Upper lobe of left lung (tissue), 4 donors: ENCODE data around the gene CD44.

Experiments used
- CTCF ChIP-seq, 6 experiments: fragments of 450-650 bp in 4 of 6; fragments of 200-600 bp in 2 of 6; sonication (generic) in 2 of 6; IDR thresholded peaks; one replicate each; pipeline ENCODE4 v1.5.1; 2016 to 2019; ENCODE audit warnings: antibody characterized with exemption in 6 of 6
- EP300 ChIP-seq, 4 donors: sonication (generic); formaldehyde crosslinking; IDR thresholded peaks; one replicate each; pipeline ENCODE4 v1.5.1; 2017; ENCODE audit warnings: antibody characterized with exemption in 4 of 4, control low read depth in 2 of 4
- POLR2A ChIP-seq, 4 donors: fragments of 450-650 bp; IDR thresholded peaks; one replicate each; pipeline ENCODE4 v1.5.1; 2016 to 2017; ENCODE audit warnings: antibody characterized with exemption in 4 of 4, mild to moderate bottlenecking in 2 of 4
- POLR2AphosphoS5 ChIP-seq, 2 donors: sonication (generic); formaldehyde crosslinking; IDR thresholded peaks; one replicate each; pipeline ENCODE4 v1.5.1; 2017; ENCODE audit warnings: antibody characterized with exemption in 2 of 2

- TF ChIP-seq CTCF (IDR thresholded peaks at IDR 0.05) = no peak
- TF ChIP-seq POLR2A (IDR thresholded peaks at IDR 0.05) = no peak
- no peak for TF ChIP-seq POLR2AphosphoS5 (IDR thresholded peaks at IDR 0.05)
- no peak for TF ChIP-seq EP300 (IDR thresholded peaks at IDR 0.05)
Measured at GRCh38 chr11:35170503-35170902, 31.5 kb downstream of the CD44 start.
